ES-I3 (cell line): ENCODE measurements around the gene LRRC14B.
"Not testable (repeated sequence)": the region's sequence is repeated elsewhere in the genome, so short reads cannot be mapped to it uniquely, and the experiment has no call there.

ENCODE experiments used
- H3K36me3 ChIP-seq: 2 replicates; pipeline ENCODE4 v1.6.1; 2013; ENCODE audit warnings: mild to moderate bottlenecking, low read length, control low read depth, moderate library complexity; ENCODE audit not compliant: insufficient read depth
- H3K4me1 ChIP-seq: 2 replicates; pipeline ENCODE4 v1.6.1; 2013; ENCODE audit warnings: mild to moderate bottlenecking, control low read depth, low read length; ENCODE audit not compliant: insufficient read depth
- H3K9ac ChIP-seq: 2 replicates; pipeline ENCODE4 v1.6.1; 2013; ENCODE audit warnings: low read depth, mild to moderate bottlenecking, low read length, moderate library complexity
- H3K9me3 ChIP-seq: 2 replicates; pipeline ENCODE4 v1.6.1; 2013; ENCODE audit warnings: mild to moderate bottlenecking, low read length, moderate library complexity; ENCODE audit not compliant: control insufficient read depth, insufficient read depth

Gene LRRC14B

GRCh38 chr5:230711-231110, 39.4 kb downstream of the LRRC14B start:
- H3K36me3 ChIP-seq, result peaks cover 20% of the 10 kb centered on the region
- peaks cover 9% of the 10 kb centered on the region; the same call in 1 of the 2 replicates for H3K4me1 ChIP-seq
- no peaks in the 10 kb centered on the region for H3K9me3 ChIP-seq
- no peak overlapping the region for H3K9ac ChIP-seq

GRCh38 chr5:231661-232060, 40.4 kb downstream of the LRRC14B start:
- H3K9ac ChIP-seq, result no peak overlapping the region
- H3K4me1 ChIP-seq, result peaks cover 9% of the 10 kb centered on the region; the same call in 1 of the 2 replicates
- no peaks in the 10 kb centered on the region for H3K9me3 ChIP-seq
- peaks cover 16% of the 10 kb centered on the region for H3K36me3 ChIP-seq

GRCh38 chr5:233426-233825, 42.1 kb downstream of the LRRC14B start:
- H3K4me1 ChIP-seq, H3K9me3 ChIP-seq, H3K9ac ChIP-seq: not testable (repeated sequence)
- H3K36me3 ChIP-seq, result peaks cover 11% of the 10 kb centered on the region

- Histone ChIP-seq H3K4me1 (peaks cover 9% of the 10 kb centered on the region; the same call in 1 of the 2 replicates), H3K9ac (no peak overlapping the region), H3K9me3 (no peaks in the 10 kb centered on the region), H3K36me3 (peaks cover 2% of the 10 kb centered on the region)
These were observed 43.2 kb downstream of the LRRC14B start for GRCh38 chr5:234450-234849.

GRCh38 chr5:235527-235926, 44.2 kb downstream of the LRRC14B start:
- H3K9me3 ChIP-seq, H3K4me1 ChIP-seq, H3K9ac ChIP-seq, H3K36me3 ChIP-seq: not testable (repeated sequence)

- H3K9me3 ChIP-seq, H3K4me1 ChIP-seq: not testable (repeated sequence)
- H3K36me3 ChIP-seq, result peaks cover 27% of the 10 kb centered on the region
These were observed 46.6 kb downstream of the LRRC14B start for GRCh38 chr5:237931-238330.

GRCh38 chr5:240550-240949, 49.3 kb downstream of the LRRC14B start:
- H3K9ac ChIP-seq, H3K4me1 ChIP-seq, H3K9me3 ChIP-seq: not testable (repeated sequence)
- peaks cover 28% of the 10 kb centered on the region for H3K36me3 ChIP-seq

More at GRCh38 chr5:237931-238330, 46.6 kb downstream of the LRRC14B start:
- not testable (repeated sequence) for H3K9ac ChIP-seq

- H3K36me3 ChIP-seq, result peaks cover 28% of the 10 kb centered on the region
- H3K9me3 ChIP-seq, H3K9ac ChIP-seq, H3K4me1 ChIP-seq: not testable (repeated sequence)
These were observed 49.9 kb downstream of the LRRC14B start for GRCh38 chr5:241045-241669.

GRCh38 chr5:243683-244367, 52.5 kb downstream of the LRRC14B start:
- H3K9ac ChIP-seq, H3K4me1 ChIP-seq, H3K9me3 ChIP-seq: not testable (repeated sequence)
- peaks cover 36% of the 10 kb centered on the region for H3K36me3 ChIP-seq

- H3K9ac ChIP-seq, H3K4me1 ChIP-seq, H3K9me3 ChIP-seq: not testable (repeated sequence)
- peaks cover 28% of the 10 kb centered on the region for H3K36me3 ChIP-seq
These were observed 54.4 kb downstream of the LRRC14B start for GRCh38 chr5:245717-246116.
